GM23338 (cell line): ENCODE results near the gene SELENOW. TPM values are rescaled to one million over a fixed set of nuclear protein-coding genes. Genes with fewer than 3 reads are reported as not detected.

Experiments used
- ATAC-seq: fragments of 200-7000 bp; cut with Tn5 transposase; 3 replicates; pipeline ENCODE4 v1.9.1; 2020
- DNase-seq: peaks from one replicate; pipeline ENCODE4 v3.0.0-alpha.2; 2015; ENCODE audit warnings: low spot score
- H2AFZ ChIP-seq: fragments of 200-600 bp; sonication (generic); 2 replicates; pipeline ENCODE4 v1.8.0; 2016; ENCODE audit warnings: antibody characterized with exemption, mild to moderate bottlenecking, moderate library complexity
- H3F3A ChIP-seq: fragments of 200-600 bp; sonication (generic); replicated peaks from 2 replicates; pipeline ENCODE4 v1.8.0; 2017; ENCODE audit warnings: antibody characterized with exemption, mixed run types, low read depth
- H3K27ac ChIP-seq: fragments of 200-600 bp; sonication (generic); 2 replicates; pipeline ENCODE4 v1.6.1; 2016; ENCODE audit warnings: low read depth
- H3K27me3 ChIP-seq: fragments of 200-600 bp; sonication (generic); 2 replicates; pipeline ENCODE4 v1.8.0; 2016; ENCODE audit warnings: mild to moderate bottlenecking, mixed run types, moderate library complexity; ENCODE audit not compliant: insufficient read depth
- H3K36me3 ChIP-seq: fragments of 200-600 bp; sonication (generic); 2 replicates; pipeline ENCODE4 v1.8.0; 2016; ENCODE audit warnings: mild to moderate bottlenecking; ENCODE audit not compliant: insufficient read depth
- H3K4me1 ChIP-seq: fragments of 200-600 bp; sonication (generic); 2 replicates; pipeline ENCODE4 v1.8.0; 2016; ENCODE audit warnings: mild to moderate bottlenecking, moderate library complexity; ENCODE audit not compliant: insufficient read depth
- H3K4me2 ChIP-seq: fragments of 200-600 bp; sonication (generic); 2 replicates; pipeline ENCODE4 v1.7.1; 2017; ENCODE audit warnings: mixed run types
- H3K4me3 ChIP-seq: fragments of 200-600 bp; sonication (generic); 2 replicates; pipeline ENCODE4 v1.6.1; 2016; ENCODE audit warnings: mixed run types
- H3K79me2 ChIP-seq: fragments of 200-600 bp; sonication (generic); replicated peaks from 2 replicates; pipeline ENCODE4 v1.8.0; 2017; ENCODE audit warnings: mild to moderate bottlenecking; ENCODE audit not compliant: insufficient read depth
- H3K9me2 ChIP-seq: fragments of 200-600 bp; sonication (generic); 2 replicates; pipeline ENCODE4 v1.8.0; 2017; ENCODE audit not compliant: insufficient read depth
- H4K20me1 ChIP-seq: fragments of 200-600 bp; sonication (generic); replicated peaks from 2 replicates; pipeline ENCODE4 v1.8.0; 2017; ENCODE audit warnings: mild to moderate bottlenecking; ENCODE audit not compliant: insufficient read depth
- H3K27ac Mint-ChIP-seq: 2 replicates; pipeline ENCODE4 v1.8.0; 2020; ENCODE audit warnings: inconsistent platforms, mild to moderate bottlenecking, moderate library complexity, mixed read lengths
- H3K27me3 Mint-ChIP-seq: 3 replicates; pipeline ENCODE4 v1.8.0; 2022; ENCODE audit warnings: low read depth, mild to moderate bottlenecking, moderate library complexity, mixed read lengths, inconsistent platforms; ENCODE audit not compliant: insufficient read depth, poor library complexity
- H3K36me3 Mint-ChIP-seq: 3 replicates; pipeline ENCODE4 v1.8.0; 2021; ENCODE audit warnings: low read depth, mild to moderate bottlenecking, inconsistent platforms, moderate library complexity, mixed read lengths
- H3K4me1 Mint-ChIP-seq: 3 replicates; pipeline ENCODE4 v1.8.0; 2020; ENCODE audit warnings: mild to moderate bottlenecking, inconsistent platforms, mixed read lengths
- H3K4me3 Mint-ChIP-seq: 3 replicates; pipeline ENCODE4 v1.8.0; 2021; ENCODE audit warnings: moderate library complexity, mild to moderate bottlenecking, inconsistent platforms, mixed read lengths
- H3K9me3 Mint-ChIP-seq: 3 replicates; pipeline ENCODE4 v1.8.0; 2020; ENCODE audit warnings: moderate library complexity, mild to moderate bottlenecking, inconsistent platforms, mixed read lengths
- CREB1 ChIP-seq: fragments of 250-450 bp; sonication (Bioruptor Pico); IDR thresholded peaks from 2 replicates; pipeline ENCODE4 v1.5.0; 2020; ENCODE audit warnings: low read depth, mild to moderate bottlenecking, moderate library complexity
- EZH2 ChIP-seq: fragments of 200-600 bp; sonication (generic); IDR thresholded peaks from one replicate; pipeline ENCODE4 v1.8.0; 2017; ENCODE audit warnings: antibody characterized with exemption, mild to moderate bottlenecking, low read depth; ENCODE audit not compliant: unreplicated experiment
- EZH2phosphoT487 ChIP-seq: fragments of 200-600 bp; sonication (generic); IDR thresholded peaks from one replicate; pipeline ENCODE4 v1.8.1; 2018; ENCODE audit warnings: antibody characterized with exemption; ENCODE audit not compliant: unreplicated experiment
- JUNB ChIP-seq: IDR thresholded peaks from one replicate; pipeline ENCODE4 v1.6.1; 2016; ENCODE audit warnings: antibody characterized with exemption; ENCODE audit not compliant: unreplicated experiment
- POLR2AphosphoS5 ChIP-seq: IDR thresholded peaks from 2 replicates; pipeline ENCODE4 v1.6.1; 2016; ENCODE audit warnings: antibody characterized with exemption, low read depth
- STAT1 ChIP-seq: IDR thresholded peaks from one replicate; pipeline ENCODE4 v1.6.1; 2016; ENCODE audit warnings: antibody characterized with exemption; ENCODE audit not compliant: unreplicated experiment
- ZNF114 ChIP-seq: fragments of 250-450 bp; sonication (Bioruptor Pico); IDR thresholded peaks from 2 replicates; pipeline ENCODE4 v1.5.0; 2020; ENCODE audit warnings: mild to moderate bottlenecking, moderate library complexity
- polyA plus RNA-seq: library from polyadenylated mRNA; unstranded; fragments of >200 nt; fragmentation: Nextera tagmentation; extraction: Ambion mirVana; gene quantifications from 2 replicates; pipeline ENCODE4 v1.2.1, GENCODE V29; 2016
- total RNA-seq: library from RNA; depleted of rRNA; stranded (reverse); fragments of >200 nt; shearing (Covaris generic); gene quantifications from 2 replicates; pipeline ENCODE4 v1.2.3, GENCODE V29; 2014
- TF ChIP-seq, protein P1 (sequence below): IDR thresholded peaks from one replicate; pipeline ENCODE4 v1.6.1; 2018; ENCODE audit warnings: antibody characterized with exemption; ENCODE audit not compliant: unreplicated experiment
- TF ChIP-seq, protein P2 (sequence below), 2 experiments: fragments of 200-600 bp in 1 of 2; sonication (generic) in 1 of 2; conservative IDR thresholded peaks; 2 replicates each; pipeline versions ENCODE4 v1.5.1 to v1.6.1; 2016 to 2017; ENCODE audit warnings: antibody characterized with exemption in 2 of 2, low read depth in 2 of 2, mild to moderate bottlenecking in 2 of 2, moderate library complexity in 1 of 2
- TF ChIP-seq, protein P3 (sequence below): fragments of 250-450 bp; sonication (Bioruptor Pico); IDR thresholded peaks from 2 replicates; pipeline ENCODE4 v1.5.0; 2020; ENCODE audit warnings: mild to moderate bottlenecking, moderate library complexity
- TF ChIP-seq, protein P4 (sequence below): IDR thresholded peaks from 2 replicates; pipeline ENCODE4 v1.6.1; 2016; ENCODE audit warnings: antibody characterized with exemption

Gene SELENOW
- total and polyA plus RNA-seq, 2 experiments from 2014 or later = 558 to 811 TPM

- TF ChIP-seq, protein P1, sequence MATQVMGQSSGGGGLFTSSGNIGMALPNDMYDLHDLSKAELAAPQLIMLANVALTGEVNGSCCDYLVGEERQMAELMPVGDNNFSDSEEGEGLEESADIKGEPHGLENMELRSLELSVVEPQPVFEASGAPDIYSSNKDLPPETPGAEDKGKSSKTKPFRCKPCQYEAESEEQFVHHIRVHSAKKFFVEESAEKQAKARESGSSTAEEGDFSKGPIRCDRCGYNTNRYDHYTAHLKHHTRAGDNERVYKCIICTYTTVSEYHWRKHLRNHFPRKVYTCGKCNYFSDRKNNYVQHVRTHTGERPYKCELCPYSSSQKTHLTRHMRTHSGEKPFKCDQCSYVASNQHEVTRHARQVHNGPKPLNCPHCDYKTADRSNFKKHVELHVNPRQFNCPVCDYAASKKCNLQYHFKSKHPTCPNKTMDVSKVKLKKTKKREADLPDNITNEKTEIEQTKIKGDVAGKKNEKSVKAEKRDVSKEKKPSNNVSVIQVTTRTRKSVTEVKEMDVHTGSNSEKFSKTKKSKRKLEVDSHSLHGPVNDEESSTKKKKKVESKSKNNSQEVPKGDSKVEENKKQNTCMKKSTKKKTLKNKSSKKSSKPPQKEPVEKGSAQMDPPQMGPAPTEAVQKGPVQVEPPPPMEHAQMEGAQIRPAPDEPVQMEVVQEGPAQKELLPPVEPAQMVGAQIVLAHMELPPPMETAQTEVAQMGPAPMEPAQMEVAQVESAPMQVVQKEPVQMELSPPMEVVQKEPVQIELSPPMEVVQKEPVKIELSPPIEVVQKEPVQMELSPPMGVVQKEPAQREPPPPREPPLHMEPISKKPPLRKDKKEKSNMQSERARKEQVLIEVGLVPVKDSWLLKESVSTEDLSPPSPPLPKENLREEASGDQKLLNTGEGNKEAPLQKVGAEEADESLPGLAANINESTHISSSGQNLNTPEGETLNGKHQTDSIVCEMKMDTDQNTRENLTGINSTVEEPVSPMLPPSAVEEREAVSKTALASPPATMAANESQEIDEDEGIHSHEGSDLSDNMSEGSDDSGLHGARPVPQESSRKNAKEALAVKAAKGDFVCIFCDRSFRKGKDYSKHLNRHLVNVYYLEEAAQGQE = no peak
- TF ChIP-seq, protein P2, sequence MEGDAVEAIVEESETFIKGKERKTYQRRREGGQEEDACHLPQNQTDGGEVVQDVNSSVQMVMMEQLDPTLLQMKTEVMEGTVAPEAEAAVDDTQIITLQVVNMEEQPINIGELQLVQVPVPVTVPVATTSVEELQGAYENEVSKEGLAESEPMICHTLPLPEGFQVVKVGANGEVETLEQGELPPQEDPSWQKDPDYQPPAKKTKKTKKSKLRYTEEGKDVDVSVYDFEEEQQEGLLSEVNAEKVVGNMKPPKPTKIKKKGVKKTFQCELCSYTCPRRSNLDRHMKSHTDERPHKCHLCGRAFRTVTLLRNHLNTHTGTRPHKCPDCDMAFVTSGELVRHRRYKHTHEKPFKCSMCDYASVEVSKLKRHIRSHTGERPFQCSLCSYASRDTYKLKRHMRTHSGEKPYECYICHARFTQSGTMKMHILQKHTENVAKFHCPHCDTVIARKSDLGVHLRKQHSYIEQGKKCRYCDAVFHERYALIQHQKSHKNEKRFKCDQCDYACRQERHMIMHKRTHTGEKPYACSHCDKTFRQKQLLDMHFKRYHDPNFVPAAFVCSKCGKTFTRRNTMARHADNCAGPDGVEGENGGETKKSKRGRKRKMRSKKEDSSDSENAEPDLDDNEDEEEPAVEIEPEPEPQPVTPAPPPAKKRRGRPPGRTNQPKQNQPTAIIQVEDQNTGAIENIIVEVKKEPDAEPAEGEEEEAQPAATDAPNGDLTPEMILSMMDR (conservative IDR thresholded peaks at IDR 0.05; ENCODE audit: low read depth in 2 of 2) = no peak
- TF ChIP-seq EZH2phosphoT487 = no peak
- TF ChIP-seq EZH2 = no peak
- no peak for TF ChIP-seq ZNF114
- no peak for TF ChIP-seq CREB1 (CRISPR knock-in tag)
- TF ChIP-seq STAT1 = no peak
- no peak for TF ChIP-seq POLR2AphosphoS5
Observed at GRCh38 chr19:47760632-47760999, 17.9 kb upstream of the SELENOW start (continued).

DNA sequence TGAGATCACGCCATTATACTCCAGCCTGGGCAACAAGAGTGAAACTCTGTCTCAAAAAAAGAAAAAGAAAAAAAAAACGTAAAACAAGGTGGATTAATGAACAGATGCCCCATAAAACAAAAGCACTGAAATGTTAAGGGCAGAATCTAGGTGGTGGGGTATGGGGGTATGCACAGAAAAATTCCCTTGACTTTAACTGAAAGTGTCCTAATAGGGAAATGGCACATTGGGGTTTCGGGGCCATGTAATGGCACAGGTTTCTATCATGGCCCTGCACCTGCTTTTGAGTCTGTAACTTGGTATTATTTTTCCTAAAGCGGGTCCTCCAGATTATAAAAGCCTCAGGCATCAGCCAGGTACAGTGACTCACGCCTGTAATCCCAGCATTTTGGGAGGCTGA, 16.9 kb upstream of the SELENOW start:
- H3K27ac ChIP-seq = no peak overlapping the region
- 0 out of 2 replicates have a peak, but pooled peaks cover 4% of the 10 kb centered on the region for H4K20me1 ChIP-seq
- H3K4me3 ChIP-seq = no peak overlapping the region
- peaks cover 21% of the 10 kb centered on the region for H3F3A ChIP-seq
- H3K4me2 ChIP-seq = no peak overlapping the region
- ATAC-seq = no peak
- Mint-ChIP-seq H3K36me3 (peaks cover 33% of the 10 kb centered on the region), H3K4me1 (peaks cover 8% of the 10 kb centered on the region), H3K9me3 (no peaks in the 10 kb centered on the region; the same call in 2 of the 3 replicates), H3K27me3 (peaks cover 20% of the 10 kb centered on the region), H3K27ac (no peak overlapping the region), H3K4me3 (no peak overlapping the region)
- DNase-seq = no peak
- no peak overlapping the region for H2AFZ ChIP-seq
- no peaks in the 10 kb centered on the region for H3K79me2 ChIP-seq
- no peaks in the 10 kb centered on the region; the same call in 1 of the 2 replicates for H3K4me1 ChIP-seq
- no peaks in the 10 kb centered on the region for H3K9me2 ChIP-seq
- H3K27me3 ChIP-seq = no peaks in the 10 kb centered on the region
- peaks cover 16% of the 10 kb centered on the region for H3K36me3 ChIP-seq
- TF ChIP-seq, protein P3, sequence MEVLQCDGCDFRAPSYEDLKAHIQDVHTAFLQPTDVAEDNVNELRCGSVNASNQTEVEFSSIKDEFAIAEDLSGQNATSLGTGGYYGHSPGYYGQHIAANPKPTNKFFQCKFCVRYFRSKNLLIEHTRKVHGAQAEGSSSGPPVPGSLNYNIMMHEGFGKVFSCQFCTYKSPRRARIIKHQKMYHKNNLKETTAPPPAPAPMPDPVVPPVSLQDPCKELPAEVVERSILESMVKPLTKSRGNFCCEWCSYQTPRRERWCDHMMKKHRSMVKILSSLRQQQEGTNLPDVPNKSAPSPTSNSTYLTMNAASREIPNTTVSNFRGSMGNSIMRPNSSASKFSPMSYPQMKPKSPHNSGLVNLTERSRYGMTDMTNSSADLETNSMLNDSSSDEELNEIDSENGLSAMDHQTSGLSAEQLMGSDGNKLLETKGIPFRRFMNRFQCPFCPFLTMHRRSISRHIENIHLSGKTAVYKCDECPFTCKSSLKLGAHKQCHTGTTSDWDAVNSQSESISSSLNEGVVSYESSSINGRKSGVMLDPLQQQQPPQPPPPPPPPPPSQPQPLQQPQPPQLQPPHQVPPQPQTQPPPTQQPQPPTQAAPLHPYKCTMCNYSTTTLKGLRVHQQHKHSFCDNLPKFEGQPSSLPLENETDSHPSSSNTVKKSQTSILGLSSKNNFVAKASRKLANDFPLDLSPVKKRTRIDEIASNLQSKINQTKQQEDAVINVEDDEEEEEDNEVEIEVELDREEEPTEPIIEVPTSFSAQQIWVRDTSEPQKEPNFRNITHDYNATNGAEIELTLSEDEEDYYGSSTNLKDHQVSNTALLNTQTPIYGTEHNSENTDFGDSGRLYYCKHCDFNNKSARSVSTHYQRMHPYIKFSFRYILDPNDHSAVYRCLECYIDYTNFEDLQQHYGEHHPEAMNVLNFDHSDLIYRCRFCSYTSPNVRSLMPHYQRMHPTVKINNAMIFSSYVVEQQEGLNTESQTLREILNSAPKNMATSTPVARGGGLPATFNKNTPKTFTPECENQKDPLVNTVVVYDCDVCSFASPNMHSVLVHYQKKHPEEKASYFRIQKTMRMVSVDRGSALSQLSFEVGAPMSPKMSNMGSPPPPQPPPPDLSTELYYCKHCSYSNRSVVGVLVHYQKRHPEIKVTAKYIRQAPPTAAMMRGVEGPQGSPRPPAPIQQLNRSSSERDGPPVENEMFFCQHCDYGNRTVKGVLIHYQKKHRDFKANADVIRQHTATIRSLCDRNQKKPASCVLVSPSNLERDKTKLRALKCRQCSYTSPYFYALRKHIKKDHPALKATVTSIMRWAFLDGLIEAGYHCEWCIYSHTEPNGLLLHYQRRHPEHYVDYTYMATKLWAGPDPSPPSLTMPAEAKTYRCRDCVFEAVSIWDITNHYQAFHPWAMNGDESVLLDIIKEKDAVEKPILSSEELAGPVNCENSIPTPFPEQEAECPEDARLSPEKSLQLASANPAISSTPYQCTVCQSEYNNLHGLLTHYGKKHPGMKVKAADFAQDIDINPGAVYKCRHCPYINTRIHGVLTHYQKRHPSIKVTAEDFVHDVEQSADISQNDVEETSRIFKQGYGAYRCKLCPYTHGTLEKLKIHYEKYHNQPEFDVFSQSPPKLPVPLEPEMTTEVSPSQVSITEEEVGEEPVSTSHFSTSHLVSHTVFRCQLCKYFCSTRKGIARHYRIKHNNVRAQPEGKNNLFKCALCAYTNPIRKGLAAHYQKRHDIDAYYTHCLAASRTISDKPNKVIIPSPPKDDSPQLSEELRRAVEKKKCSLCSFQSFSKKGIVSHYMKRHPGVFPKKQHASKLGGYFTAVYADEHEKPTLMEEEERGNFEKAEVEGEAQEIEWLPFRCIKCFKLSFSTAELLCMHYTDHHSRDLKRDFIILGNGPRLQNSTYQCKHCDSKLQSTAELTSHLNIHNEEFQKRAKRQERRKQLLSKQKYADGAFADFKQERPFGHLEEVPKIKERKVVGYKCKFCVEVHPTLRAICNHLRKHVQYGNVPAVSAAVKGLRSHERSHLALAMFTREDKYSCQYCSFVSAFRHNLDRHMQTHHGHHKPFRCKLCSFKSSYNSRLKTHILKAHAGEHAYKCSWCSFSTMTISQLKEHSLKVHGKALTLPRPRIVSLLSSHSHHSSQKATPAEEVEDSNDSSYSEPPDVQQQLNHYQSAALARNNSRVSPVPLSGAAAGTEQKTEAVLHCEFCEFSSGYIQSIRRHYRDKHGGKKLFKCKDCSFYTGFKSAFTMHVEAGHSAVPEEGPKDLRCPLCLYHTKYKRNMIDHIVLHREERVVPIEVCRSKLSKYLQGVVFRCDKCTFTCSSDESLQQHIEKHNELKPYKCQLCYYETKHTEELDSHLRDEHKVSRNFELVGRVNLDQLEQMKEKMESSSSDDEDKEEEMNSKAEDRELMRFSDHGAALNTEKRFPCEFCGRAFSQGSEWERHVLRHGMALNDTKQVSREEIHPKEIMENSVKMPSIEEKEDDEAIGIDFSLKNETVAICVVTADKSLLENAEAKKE = no peak
- TF ChIP-seq POLR2AphosphoS5 (no peak), STAT1 (no peak), EZH2phosphoT487 (no peak), JUNB (no peak)
- TF ChIP-seq, protein P4, sequence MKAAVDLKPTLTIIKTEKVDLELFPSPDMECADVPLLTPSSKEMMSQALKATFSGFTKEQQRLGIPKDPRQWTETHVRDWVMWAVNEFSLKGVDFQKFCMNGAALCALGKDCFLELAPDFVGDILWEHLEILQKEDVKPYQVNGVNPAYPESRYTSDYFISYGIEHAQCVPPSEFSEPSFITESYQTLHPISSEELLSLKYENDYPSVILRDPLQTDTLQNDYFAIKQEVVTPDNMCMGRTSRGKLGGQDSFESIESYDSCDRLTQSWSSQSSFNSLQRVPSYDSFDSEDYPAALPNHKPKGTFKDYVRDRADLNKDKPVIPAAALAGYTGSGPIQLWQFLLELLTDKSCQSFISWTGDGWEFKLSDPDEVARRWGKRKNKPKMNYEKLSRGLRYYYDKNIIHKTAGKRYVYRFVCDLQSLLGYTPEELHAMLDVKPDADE = no peak
